GM18858 (cell line): Measurements from ENCODE around the gene CPLANE2.
"Not testable (repeated sequence)": the region's sequence is repeated elsewhere in the genome, so short reads cannot be mapped to it uniquely, and the experiment has no call there.

Source experiments
- ATAC-seq: cut with Tn5 transposase; IDR thresholded peaks from one replicate; pipeline ENCODE4 v1.9.1; 2021; ENCODE audit not compliant: unreplicated experiment

CPLANE2 gene

DNA sequence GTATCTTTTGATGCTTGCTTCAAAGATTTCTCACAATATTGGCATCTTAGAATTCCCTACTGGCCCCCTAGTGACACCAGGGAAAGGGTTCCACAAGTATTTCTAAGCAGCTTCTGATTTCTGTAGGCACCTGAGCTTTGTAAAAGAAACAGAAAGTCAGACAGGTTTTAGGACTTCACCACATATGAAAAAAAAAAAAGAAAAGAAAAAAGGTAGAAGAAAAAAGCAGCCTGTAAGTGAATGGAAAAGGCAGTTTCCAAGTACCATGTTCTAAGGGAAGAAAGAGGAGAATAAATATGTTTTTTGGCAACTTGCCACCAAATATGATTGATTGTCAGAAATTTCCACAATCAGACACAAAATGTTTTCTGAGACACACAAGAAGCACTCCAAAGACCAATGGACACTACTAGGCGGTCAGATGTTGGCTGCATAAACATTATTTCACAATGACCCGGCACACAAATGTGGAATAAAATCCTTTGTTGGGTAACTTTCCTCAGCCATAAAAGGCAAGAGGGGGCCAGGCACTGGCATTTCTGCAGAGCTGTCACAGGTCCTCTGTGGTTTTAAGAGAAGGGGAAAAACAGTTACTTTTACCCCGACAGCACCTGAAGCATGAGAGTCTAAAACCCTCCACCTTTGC lies 12.7 kb upstream of the CPLANE2 start:
- no peak for ATAC-seq

DNA sequence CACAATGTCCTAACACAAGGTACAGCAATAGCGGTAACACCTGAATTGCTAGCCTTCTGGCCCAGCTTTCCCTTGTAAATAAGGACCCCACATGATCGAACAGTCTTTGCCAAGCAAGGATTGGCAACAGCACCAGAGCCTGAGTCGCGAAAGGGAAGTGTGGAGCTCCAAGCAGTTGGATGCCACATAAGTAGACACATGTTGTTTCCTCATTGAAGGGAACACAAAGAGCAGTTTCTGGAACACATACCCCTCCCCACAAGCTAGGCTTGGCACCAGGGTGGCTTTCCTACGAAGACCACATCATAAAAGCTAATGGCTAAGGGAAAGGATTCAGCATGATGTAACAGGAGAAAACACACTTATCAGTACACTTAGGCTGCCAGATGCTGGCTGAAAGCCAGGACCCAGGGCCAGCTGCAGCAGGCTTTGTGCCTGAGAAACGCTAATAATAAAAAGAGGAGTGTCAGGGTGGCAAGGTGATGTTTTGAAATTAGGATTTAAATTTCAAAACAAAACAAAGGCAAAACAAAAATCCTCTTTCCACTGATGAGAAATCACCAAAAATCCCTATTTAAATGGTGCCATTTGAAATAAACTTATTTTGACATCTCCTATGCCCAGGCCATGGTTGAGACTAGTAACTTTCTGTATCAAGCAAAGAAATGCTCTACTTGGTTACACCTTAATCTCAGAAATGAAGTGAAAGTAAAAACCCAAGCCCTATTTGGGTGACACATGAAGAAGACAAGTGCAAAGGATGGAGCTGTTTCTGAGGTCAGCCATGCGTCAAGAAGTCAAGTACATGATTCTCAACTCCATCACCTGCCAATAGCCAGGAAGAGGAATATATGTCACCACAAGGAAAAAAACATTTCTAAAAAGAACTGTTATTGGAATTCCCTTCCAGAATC lies 11.9 kb upstream of the CPLANE2 start:
- no peak for ATAC-seq

DNA sequence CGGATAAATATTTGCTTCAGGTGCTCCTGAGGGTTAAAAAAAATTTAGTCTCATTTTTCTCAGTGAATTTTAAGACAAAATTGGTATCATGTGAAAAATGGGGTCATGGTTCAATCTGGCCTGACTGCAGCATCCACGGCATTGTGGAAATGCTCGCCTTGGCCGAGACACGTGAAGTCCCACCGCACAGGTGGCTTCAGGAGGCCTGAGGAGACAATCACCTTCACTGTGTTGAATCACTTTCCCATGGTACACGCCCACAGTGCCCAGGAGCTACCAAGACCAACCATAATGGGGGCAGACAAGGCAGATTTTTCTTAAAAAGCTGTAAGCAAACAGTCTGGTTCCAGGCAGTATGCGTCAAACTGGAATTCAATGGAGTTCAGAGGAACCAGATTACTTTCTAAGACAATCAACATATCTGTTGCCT lies 11.0 kb upstream of the CPLANE2 start:
- ATAC-seq: no peak

DNA sequence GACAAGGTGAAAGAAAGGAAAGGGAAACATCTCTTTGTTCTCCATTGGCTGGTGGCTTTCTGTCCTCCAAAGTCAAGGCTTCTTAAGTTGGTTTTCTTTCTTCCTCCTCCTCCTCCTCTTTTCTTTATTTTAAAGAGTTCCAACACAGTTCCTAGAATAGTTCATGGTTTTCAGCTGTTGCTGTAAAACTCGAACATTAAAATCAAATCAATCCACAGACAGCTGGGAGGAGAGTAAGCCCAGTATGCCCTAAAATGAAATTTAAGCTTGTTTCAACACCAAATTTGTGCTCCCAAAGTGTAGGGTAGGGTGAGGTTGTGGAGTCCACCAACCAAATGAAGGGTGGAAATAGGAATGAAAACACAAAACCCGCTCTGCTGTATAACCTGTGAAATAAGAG lies 10.5 kb upstream of the CPLANE2 start:
- ATAC-seq: no peak

DNA sequence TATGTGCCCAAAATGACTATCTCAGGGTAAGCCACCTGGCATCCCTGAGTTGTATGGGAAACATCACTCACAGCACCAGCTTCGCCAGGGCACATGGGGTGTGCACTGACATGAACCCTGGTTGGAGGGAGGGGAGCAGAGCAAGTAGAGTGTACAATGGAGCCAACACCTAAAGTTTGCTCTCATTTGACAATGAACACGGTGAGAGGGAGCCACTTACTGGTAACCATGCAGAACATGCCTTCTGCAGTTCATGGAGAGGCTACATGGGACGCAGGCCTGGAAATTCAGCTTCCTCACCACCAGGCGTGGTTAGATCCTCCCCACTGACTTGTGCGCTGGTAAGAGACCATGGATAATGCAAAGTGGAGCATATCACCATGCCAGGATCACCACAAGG lies 10.0 kb upstream of the CPLANE2 start:
- ATAC-seq: no peak

DNA sequence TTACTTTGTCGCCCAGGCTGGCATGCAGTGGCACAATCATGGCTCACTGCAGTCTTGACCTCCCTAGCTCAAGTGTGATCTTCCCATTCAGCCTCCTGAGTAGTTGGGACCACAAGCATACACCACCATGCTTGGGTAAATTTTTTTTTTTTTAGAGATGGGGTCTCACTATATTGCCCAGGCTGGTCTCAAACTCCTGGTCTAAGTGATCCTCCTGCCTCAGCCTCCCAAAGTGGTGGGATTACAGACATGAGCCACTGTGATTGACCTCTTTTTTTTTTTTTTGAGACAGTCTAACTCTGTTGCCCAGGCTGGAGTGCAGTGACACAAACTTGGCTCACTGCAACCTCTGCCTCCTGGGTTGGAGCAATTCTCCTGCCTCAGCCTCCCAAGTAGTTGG lies 9.3 kb upstream of the CPLANE2 start:
- not testable (repeated sequence) for ATAC-seq

DNA sequence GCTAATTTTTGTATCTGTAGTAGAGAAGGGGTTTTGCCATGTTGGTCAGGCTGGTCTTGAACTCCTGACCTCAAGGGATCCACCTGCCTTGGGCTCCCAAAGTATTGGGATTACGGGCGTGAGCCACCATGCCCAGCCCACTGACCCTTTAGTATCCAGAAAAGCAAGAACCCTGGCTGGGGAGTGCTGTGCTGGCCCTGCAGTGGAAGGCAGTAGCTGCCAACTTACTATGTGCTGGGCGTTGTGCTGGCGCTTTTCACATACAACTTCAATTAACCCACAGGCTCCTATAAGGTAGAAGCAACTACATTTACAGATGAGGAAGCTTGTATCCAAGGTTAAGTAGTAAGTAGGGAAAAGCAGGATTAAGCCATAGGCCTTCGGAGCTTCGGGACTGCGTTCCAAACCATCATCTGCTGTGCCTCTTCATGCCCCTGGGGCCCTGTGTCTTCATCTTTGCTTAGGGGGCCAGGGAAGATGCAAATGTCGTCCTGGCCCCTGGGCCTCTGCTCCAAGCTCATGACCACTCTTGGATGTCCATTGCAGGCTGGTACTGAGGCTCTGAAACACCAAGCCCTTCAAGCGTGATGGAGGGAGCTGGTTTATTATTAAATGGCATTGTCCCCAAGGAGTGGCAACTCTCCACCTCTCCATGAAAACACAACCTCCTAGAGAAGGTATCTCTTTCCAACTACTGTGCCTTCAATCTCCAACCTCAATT lies 8.7 kb upstream of the CPLANE2 start:
- no peak for ATAC-seq

DNA sequence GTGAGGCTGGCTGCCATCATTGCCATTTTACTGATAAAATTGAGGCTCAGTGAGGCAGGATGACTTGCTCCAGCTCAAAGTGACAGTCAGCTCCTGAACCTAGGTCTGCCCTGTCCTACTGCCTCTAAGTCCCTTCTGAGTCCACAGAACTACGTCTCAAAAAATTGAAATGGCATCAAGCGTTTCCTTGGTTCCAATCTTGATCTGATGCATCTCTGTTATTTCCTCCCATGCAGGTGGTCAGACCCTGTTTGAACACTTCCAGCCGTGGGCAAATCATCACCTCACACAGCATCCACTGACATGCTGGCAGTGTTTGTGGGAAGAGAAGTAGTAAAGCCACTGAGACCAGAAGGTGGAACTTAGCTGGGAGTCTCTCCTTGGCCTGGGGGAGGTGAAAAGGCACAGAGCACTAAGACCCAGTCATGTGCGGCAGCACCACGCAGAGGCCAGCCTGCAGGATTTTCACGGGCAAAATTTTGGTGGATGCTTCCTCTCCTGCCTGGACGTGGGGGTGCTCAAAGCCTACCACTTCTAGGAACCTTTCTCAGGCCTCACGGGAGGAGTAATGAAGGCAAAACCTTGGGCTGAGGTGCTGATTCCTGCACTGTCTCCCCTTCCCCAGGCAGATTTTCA lies 7.8 kb upstream of the CPLANE2 start:
- ATAC-seq: no peak

DNA sequence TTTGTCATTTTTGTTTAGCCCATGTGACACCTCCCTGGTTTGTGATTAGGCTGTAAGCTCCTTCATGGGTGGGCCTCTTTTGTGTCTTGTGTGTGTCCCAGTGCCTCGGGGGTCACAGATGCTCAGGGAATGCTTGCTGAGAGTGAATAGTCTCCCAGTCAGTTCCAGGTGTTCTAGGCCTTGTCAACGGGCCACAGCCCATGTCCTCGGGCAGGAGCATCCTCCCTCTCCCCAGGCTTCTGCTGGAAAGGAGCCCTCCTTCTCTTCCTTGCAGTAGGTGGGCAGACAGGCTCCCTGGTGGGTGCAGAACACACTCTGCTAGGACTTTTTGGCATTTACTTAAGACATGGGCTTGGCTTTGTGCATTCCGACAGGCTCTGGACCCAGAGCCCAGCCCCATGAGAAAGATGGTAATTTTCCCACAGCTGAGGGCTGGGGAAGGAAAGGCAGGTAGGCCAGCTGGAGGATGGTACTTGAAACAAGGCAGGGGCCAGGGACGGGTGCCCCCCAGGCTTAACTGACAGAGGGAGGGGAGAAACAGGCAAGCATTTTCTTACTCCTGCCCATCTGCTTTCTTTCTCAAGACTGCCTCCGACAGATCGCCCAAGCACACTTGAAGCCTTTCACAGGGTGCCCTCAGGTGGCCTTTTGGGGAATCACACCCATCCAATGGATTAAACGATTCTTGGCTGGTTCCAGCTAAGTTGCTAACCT lies 7.1 kb upstream of the CPLANE2 start:
- ATAC-seq: no peak

DNA sequence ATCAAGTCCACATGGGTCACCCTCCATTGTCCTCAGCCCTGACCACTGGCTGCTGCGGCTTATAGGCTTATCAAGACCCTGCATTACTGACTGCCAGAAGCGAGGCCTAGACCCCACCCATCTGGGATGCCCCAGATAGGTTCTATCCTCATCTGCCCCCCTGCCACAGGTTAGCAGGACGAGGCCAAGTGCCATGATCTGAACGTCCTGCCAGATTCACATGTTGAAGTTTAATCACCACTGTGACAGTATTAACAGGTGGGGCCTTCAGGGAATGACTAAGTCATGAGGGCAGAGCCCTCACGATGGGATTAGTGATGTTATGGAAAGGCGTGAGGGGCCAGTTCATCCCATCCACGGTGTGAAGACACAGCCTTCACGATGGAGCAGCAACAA lies 6.2 kb upstream of the CPLANE2 start:
- no peak for ATAC-seq

DNA sequence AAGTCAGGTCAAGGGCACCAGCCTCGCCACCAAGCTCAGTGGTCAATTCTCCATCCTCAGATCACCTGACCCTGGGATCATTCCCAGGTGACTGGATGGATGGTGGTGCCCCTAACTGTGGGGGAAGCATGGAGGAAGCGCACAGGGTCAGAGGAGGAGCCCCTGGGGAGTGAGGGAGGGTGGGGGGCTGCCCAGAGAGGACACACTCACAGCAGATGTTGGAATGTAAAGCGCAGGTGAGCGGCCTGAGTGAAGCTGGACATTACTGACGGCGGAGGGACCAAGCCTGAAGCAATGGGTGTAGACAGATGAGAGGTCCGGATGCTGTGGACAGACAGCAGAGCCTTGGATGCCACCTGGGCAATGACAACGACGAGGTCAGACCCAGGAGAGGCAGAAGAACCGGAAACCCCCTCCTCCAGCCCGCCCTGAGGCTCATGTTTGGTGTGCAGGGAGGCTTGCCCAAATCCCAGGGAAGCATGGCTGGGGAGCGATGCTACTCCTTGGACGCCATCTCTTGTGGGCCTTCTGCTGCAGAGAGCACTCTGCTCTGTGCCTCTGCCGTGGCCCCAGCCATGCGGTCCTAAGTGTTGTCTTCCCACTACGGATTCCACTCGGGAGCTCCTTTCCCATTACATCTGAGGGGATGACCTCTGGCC lies 5.7 kb upstream of the CPLANE2 start:
- no peak for ATAC-seq

DNA sequence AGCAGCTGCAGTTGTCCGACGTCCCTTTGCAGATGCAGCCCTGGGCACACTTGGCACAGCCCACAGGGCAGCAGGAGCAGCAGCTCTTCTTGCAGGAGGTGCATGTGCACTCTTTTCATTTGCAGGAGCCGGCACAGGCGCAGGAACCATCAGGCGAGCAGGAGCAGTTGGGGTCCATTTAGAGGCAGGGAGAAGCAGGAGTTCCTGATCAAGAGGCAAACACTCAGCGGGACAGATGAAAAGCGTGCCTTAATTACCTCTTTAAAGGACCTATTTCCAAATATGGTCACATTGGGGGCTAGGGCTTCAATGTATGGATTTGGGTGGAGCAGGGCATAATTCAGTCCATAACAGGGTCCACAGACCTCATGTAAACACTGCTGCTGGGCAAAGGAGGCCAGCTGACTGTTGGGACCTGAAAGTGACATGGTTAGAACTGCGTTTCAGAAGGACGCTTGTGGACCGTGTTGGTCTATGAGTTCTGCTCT lies 4.3 kb upstream of the CPLANE2 start:
- no peak for ATAC-seq

DNA sequence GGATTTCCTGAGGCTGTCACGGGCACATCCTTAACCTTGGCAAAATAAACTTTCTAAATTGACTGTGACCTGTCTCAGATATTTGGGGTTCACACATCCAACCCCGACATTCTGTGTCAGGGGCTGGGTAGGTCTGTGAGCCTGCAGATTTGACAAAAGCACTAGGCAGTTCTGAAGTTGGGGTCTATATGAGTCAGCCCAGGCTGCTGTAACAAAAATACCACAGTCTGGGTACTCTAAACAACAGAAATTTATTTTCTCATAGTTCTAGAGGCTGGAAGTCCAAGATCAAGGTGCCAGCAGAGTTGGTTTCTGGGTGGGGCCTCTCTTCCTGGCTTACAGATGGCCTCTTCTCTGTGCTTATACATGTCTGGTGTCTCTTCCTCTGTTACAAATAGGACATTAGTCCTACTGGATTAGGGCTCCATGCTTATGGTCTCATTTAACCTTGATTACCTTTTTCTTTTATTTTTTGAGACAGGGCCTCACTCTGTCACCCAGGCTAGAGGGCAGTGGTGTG lies 3.0 kb upstream of the CPLANE2 start:
- ATAC-seq: no peak

DNA sequence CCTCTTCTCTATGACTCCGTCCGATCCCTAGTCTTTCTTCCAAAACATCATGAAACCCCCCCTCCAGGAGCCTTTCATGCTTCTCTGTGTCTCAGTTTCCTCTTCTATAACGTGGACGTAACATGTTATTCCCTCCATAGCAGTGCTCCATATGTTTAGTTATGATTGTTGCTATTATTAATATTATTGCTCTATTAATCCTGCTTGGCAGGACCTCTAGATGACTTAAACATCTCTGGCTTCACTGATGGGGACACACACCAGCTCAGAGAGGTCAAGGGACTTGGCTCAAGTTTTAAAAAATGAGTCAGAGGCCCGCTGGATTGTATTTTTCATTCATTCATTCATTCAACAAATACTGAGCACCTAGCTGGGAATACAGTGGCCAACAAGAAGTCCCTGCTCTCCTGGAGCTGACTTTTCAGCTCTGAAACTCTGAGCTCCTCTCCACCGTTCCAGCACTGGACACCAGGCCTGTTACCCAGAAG lies 404 bp upstream of the CPLANE2 start:
- no peak for ATAC-seq

DNA sequence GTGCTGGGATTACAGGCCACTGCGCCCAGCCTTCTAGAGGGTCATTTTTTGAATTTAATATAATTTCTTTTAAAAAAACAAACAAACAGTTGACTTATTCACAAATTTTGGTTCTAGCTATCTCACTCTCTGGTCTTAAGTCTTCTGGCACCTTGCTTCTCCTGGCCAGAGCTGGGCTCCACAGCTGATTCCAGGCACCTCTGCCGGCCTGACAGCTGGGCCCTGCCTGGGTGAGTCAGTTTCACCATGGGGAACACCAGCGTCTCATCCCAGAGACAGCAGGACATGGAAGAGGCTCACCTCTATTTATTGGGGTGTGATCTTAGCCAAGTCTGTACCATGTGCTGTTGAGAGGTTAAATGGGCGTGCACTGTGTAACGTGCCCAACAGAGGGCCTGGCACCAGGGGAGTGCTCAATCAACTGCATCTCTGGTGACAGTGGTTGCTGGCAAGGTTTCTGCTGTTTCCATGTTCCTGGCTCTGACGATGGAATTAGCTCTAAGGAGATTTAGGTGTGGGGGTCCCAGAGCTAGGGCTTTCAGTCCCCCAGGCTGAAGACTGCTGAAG lies 956 bp downstream of the CPLANE2 start:
- peak; percentile 25 for ATAC-seq

DNA sequence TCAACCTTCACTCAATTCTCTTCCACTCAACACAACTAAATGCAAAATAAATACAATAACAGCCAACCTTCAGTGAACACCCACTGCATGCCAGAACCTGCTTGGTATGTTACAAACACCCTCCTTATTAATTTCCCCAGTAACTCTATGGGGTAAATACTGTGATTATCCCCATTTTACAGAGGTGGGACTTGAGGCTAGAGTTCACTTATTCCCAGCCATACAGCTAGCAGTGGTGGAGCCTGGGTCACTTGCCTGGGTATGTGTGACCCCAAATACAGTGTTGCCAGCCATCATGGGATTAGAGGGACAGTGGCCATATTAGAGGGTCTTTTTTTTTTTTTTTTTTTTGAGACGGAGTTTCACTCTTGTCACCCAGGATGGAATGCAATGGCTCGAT lies 1.6 kb downstream of the CPLANE2 start:
- no peak for ATAC-seq

DNA sequence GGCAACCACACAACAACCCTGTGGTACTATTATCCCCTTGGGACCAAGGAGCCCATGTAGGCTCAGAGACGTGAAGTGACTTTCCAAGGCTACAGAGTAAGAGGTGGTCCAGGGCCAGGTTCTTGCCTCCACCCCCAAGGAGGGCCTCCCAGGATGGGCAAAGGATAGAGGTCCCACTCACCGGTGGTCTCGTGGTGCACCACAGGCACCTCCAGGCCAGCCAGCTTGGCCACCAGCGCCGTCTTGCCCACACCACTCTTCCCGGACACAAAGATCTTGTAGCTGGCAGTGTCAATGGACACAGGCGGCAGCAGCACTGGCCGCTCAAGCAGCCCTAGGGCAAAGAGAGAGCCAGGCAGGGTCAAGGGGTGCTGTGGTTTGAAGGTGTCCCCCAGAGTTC lies 3.6 kb downstream of the CPLANE2 start:
- ATAC-seq: no peak

DNA sequence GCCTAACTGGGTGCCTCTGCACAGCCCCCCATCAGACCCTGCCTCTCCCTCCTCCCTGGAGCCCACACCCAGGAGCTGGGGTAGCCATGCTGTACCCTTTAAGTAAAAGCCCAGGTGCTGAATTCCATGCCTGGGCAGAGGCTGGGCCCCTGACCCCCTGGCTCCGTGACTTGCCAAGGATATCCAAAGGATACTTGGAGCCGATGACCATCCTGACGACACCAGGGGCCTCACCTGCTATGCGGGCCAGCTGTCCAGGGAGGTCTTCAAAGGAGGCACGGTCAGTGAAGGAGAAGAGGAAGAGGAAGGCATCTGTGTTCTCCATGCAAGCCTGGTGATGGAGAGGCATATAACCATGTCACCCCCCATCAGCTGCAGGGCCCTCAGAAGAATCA lies 4.7 kb downstream of the CPLANE2 start:
- ATAC-seq: no peak
